Smooth muscle cell (in vitro differentiated cells): ENCODE data around the gene SOX6. TPM values are rescaled to one million over a fixed set of nuclear protein-coding genes. Genes with fewer than 3 reads are reported as not detected.

Experiments used
- DNase-seq: peaks from one replicate; lab custom pipeline; 2025; ENCODE audit not compliant: unreplicated experiment; lab: John Stamatoyannopoulos, UW
- H2AFZ ChIP-seq: fragments of 200-600 bp; sonication (generic); 2 replicates; pipeline ENCODE4 v1.6.0; 2016; ENCODE audit warnings: antibody characterized with exemption, low read depth, mild to moderate bottlenecking
- H3F3A ChIP-seq: fragments of 200-600 bp; sonication (generic); 2 replicates; pipeline ENCODE4 v1.6.0; 2017; ENCODE audit warnings: antibody characterized with exemption, low read depth
- H3K27ac ChIP-seq: fragments of 200-600 bp; sonication (generic); 2 replicates; pipeline ENCODE4 v1.5.1; 2016; ENCODE audit warnings: low read depth, mild to moderate bottlenecking
- H3K27me3 ChIP-seq: fragments of 200-600 bp; sonication (generic); 2 replicates; pipeline ENCODE4 v1.6.1; 2016; ENCODE audit warnings: low read depth, mild to moderate bottlenecking
- H3K36me3 ChIP-seq: fragments of 200-600 bp; sonication (generic); 2 replicates; pipeline ENCODE4 v1.5.1; 2016; ENCODE audit warnings: low read depth
- H3K4me1 ChIP-seq: fragments of 200-600 bp; sonication (generic); 2 replicates; pipeline ENCODE4 v1.5.1; 2016; ENCODE audit warnings: low read depth
- H3K4me2 ChIP-seq: fragments of 200-600 bp; sonication (generic); 2 replicates; pipeline ENCODE4 v1.6.0; 2016; ENCODE audit warnings: mild to moderate bottlenecking
- H3K4me3 ChIP-seq: fragments of 200-600 bp; sonication (generic); 2 replicates; pipeline ENCODE4 v1.5.1; 2016; ENCODE audit warnings: mild to moderate bottlenecking
- H3K79me2 ChIP-seq: fragments of 200-600 bp; sonication (generic); 2 replicates; pipeline ENCODE4 v1.6.0; 2016; ENCODE audit warnings: low read depth, mild to moderate bottlenecking
- H3K9ac ChIP-seq: fragments of 200-600 bp; sonication (generic); 2 replicates; pipeline ENCODE4 v1.6.0; 2016; ENCODE audit warnings: low read depth
- H3K9me3 ChIP-seq: fragments of 200-600 bp; sonication (generic); replicated peaks from 2 replicates; pipeline ENCODE4 v1.5.1; 2016; ENCODE audit warnings: low read depth
- H4K20me1 ChIP-seq: fragments of 200-600 bp; sonication (generic); 2 replicates; pipeline ENCODE4 v1.6.0; 2016; ENCODE audit warnings: low read depth
- WGBS: methylation state at CpG from one replicate; pipeline ENCODE4 v1.1.7; 2016; ENCODE audit warnings: low lambda C conversion rate; 5-methylcytosine and 5-hydroxymethylcytosine counted together
- polyA plus RNA-seq: library from polyadenylated mRNA; unstranded; fragments of >200 nt; fragmentation: Nextera tagmentation; extraction: Ambion mirVana; gene quantifications from 2 replicates; pipeline ENCODE4 v1.2.1, GENCODE V29; 2016
- total RNA-seq: library from RNA; depleted of rRNA; stranded (reverse); fragments of >200 nt; gene quantifications from 2 replicates; pipeline ENCODE4 v1.2.3, GENCODE V29; 2014
- TF ChIP-seq, protein P1 (sequence below): fragments of 200-600 bp; sonication (generic); IDR thresholded peaks from 2 replicates; pipeline ENCODE4 v1.5.1; 2017; ENCODE audit warnings: borderline replicate concordance, mild to moderate bottlenecking, antibody characterized with exemption; ENCODE audit not compliant: insufficient read depth, poor library complexity, severe bottlenecking

SOX6 gene
- total and polyA plus RNA-seq, 2 experiments from 2014 or later: 11.2 to 27.6 TPM

DNA sequence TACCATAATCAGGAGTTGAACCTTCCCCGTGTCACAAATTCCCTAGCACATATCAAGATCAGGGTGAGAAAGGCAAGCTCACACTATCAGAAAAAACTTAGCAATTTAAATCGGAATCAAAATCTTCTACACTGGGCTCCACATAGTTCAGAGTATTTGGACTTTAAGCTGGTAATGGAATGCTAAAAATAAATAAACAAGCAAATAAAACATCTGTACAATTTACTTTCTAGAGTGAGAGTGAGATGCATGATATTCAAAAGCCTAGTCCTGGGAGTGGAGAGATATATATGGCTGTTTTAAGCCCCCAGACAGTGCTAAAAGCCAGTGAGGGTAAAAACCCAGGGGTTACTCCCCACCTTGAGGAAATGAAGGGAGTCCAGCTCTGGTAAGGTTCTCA, 380.6 kb downstream of the SOX6 start:
- WGBS: 47% methylated on average over 2 of the region's 2 CpGs
- H2AFZ ChIP-seq: no peak overlapping the region

DNA sequence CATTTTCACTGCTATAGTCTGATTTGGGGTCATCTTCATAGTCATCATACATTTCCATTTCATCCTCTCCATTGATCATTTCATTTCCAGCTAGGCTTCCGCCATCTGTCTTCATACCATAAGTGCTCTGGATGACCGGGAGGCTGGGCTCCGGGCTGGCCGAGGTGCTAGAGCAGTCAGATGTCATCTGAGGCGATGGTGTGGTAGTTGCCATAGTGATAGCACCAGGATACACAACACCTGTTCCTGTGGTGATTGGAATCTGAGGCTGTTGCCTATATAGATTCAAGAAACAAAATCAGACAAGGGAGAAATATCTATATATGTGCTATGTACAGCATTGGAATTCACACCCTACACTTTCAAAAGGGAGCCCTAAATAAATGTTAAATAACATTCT, 383.5 kb downstream of the SOX6 start:
- no peak overlapping the region for H3K4me2 ChIP-seq
- no peak overlapping the region for H3K27ac ChIP-seq
- H3K4me1 ChIP-seq: peaks cover 12% of the 10 kb centered on the region
- no peak overlapping the region for H3K4me3 ChIP-seq
- H3K9me3 ChIP-seq: no peaks in the 10 kb centered on the region
- no peaks in the 10 kb centered on the region for H3K27me3 ChIP-seq
- no peak for DNase-seq
- no peaks in the 10 kb centered on the region for H3K79me2 ChIP-seq
- 94% methylated on average over 5 of the region's 5 CpGs for WGBS
- TF ChIP-seq, protein P1, sequence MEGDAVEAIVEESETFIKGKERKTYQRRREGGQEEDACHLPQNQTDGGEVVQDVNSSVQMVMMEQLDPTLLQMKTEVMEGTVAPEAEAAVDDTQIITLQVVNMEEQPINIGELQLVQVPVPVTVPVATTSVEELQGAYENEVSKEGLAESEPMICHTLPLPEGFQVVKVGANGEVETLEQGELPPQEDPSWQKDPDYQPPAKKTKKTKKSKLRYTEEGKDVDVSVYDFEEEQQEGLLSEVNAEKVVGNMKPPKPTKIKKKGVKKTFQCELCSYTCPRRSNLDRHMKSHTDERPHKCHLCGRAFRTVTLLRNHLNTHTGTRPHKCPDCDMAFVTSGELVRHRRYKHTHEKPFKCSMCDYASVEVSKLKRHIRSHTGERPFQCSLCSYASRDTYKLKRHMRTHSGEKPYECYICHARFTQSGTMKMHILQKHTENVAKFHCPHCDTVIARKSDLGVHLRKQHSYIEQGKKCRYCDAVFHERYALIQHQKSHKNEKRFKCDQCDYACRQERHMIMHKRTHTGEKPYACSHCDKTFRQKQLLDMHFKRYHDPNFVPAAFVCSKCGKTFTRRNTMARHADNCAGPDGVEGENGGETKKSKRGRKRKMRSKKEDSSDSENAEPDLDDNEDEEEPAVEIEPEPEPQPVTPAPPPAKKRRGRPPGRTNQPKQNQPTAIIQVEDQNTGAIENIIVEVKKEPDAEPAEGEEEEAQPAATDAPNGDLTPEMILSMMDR: no peak
- no peaks in the 10 kb centered on the region for H4K20me1 ChIP-seq
- no peaks in the 10 kb centered on the region for H3K36me3 ChIP-seq
- peaks cover 15% of the 10 kb centered on the region for H3F3A ChIP-seq
- H3K9ac ChIP-seq: no peak overlapping the region
- H2AFZ ChIP-seq: no peak overlapping the region

More for the DNA sequence above, 380.6 kb downstream of the SOX6 start:
- no peaks in the 10 kb centered on the region for H4K20me1 ChIP-seq
- no peaks in the 10 kb centered on the region for H3K4me1 ChIP-seq
- H3K36me3 ChIP-seq: no peaks in the 10 kb centered on the region
- TF ChIP-seq, protein P1: no peak
- H3K4me3 ChIP-seq: no peak overlapping the region
- H3K27ac ChIP-seq: no peak overlapping the region
- no peak overlapping the region for H3K9ac ChIP-seq
- H3F3A ChIP-seq: no peaks in the 10 kb centered on the region
- DNase-seq: no peak
- H3K9me3 ChIP-seq: no peaks in the 10 kb centered on the region
- no peaks in the 10 kb centered on the region for H3K27me3 ChIP-seq
- H3K79me2 ChIP-seq: no peaks in the 10 kb centered on the region
- no peak overlapping the region for H3K4me2 ChIP-seq

DNA sequence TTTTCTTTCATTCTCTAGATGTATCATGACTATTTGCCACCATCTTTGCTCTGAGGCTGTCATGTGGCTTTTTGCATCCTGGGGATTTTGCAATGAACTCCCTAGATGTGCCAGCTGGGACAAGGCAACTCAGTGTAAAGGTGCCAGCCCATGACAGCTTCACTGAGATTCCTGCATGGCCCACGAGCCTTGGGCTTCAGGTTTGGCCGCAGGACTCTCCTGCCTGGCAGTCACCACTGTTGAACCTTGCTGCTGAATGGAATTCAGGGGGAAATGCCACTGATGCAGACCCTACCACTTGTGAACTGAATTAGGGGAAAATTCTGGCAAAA, 385.2 kb downstream of the SOX6 start:
- 94% methylated on average over 2 of the region's 2 CpGs for WGBS
- no peak overlapping the region for H3K4me3 ChIP-seq
- no peak overlapping the region for H3K4me2 ChIP-seq
- no peaks in the 10 kb centered on the region for H3K9me3 ChIP-seq
- no peaks in the 10 kb centered on the region for H3K27me3 ChIP-seq
- TF ChIP-seq, protein P1: no peak
- no peaks in the 10 kb centered on the region for H3K79me2 ChIP-seq
- H2AFZ ChIP-seq: no peak overlapping the region
- no peaks in the 10 kb centered on the region for H4K20me1 ChIP-seq
- H3K9ac ChIP-seq: no peak overlapping the region
- no peak for DNase-seq
- H3K4me1 ChIP-seq: peaks cover 14% of the 10 kb centered on the region
- no peaks in the 10 kb centered on the region for H3K36me3 ChIP-seq
- H3K27ac ChIP-seq: no peak overlapping the region
- H3F3A ChIP-seq: peaks cover 16% of the 10 kb centered on the region

DNA sequence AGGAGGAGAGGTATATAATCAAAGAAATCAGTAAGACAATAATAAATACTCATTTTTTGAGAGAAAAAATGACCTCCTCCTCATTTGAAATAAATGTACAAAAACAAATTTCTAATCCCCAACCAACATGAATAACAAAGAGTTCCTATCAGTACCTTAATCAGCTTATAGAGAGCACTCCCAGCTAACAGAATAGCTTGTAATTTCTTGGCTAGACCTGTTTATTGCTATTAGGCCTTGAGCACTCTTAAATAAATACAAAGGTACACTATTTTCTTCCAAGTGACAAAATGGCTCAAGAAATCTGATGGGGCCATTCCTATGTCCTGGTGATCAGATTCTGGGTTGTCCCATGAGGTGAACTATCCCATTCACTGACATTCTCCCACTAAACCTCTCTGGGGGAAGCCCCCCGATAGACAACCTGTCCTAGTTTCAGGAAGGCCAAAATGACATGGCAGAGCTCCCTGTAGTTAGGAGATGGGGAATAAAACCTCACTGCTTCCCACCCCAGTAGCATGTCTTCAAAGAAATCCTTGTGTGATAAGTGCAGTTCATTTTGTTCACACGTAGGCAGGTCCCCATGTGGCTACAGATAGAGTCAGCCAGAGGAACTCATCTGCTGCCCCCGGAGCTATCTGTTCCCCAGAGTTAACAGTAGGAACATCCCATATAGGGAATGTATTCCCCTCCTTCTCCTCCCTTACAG, 385.7 kb downstream of the SOX6 start:
- H3F3A ChIP-seq: peaks cover 16% of the 10 kb centered on the region
- DNase-seq: no peak
- no peaks in the 10 kb centered on the region for H3K79me2 ChIP-seq
- TF ChIP-seq, protein P1: no peak
- peaks cover 14% of the 10 kb centered on the region for H3K4me1 ChIP-seq
- H4K20me1 ChIP-seq: no peaks in the 10 kb centered on the region
- peak overlapping the region; percentile 69 for H3K9ac ChIP-seq
- WGBS: 88% methylated on average over 3 of the region's 3 CpGs
- peak overlapping the region; percentile 87 for H3K27ac ChIP-seq
- no peaks in the 10 kb centered on the region for H3K36me3 ChIP-seq
- no peak overlapping the region for H3K4me3 ChIP-seq
- peak overlapping the region; percentile 84 for H3K4me2 ChIP-seq
- H2AFZ ChIP-seq: peak overlapping the region; percentile 6
- no peaks in the 10 kb centered on the region for H3K27me3 ChIP-seq
- no peaks in the 10 kb centered on the region for H3K9me3 ChIP-seq
